GM12878 (cell line): Measurements from ENCODE around the gene KCNMB2.

Experiments
- CREB1 ChIP-seq: IDR thresholded peaks from 2 replicates; pipeline ENCODE4 v1.6.1; 2012; ENCODE audit warnings: low read depth, mild to moderate bottlenecking, inconsistent platforms
- EZH2 ChIP-seq: IDR thresholded peaks from 2 replicates; pipeline ENCODE4 v1.6.1; 2012; ENCODE audit warnings: low read depth, mild to moderate bottlenecking, control low read depth, inconsistent platforms, low read length, borderline replicate concordance; ENCODE audit not compliant: control insufficient read depth
- HDAC2 ChIP-seq: fragments of 200-600 bp; sonication (generic); IDR thresholded peaks from 2 replicates; pipeline ENCODE4 v1.6.1; 2017
- MXI1 ChIP-seq: fragments of 150-350 bp; IDR thresholded peaks from 2 replicates; pipeline ENCODE4 v1.6.1; 2011; ENCODE audit warnings: low read depth, mild to moderate bottlenecking, inconsistent platforms, low read length, improper control_type of control experiment
- POLR2A ChIP-seq: IDR thresholded peaks from 2 replicates; pipeline ENCODE4 v1.6.1; 2011; ENCODE audit warnings: low read depth, mild to moderate bottlenecking, low read length
- RAD21 ChIP-seq: IDR thresholded peaks from 2 replicates; pipeline ENCODE4 v1.6.1; 2011; ENCODE audit warnings: mild to moderate bottlenecking, low read depth, low read length, moderate library complexity; ENCODE audit not compliant: insufficient read depth
- RFX5 ChIP-seq: IDR thresholded peaks from 2 replicates; pipeline ENCODE4 v1.6.1; 2011; ENCODE audit warnings: low read depth, low read length, improper control_type of control experiment
- SIN3A ChIP-seq: IDR thresholded peaks from 2 replicates; pipeline ENCODE4 v1.6.1; 2012; ENCODE audit warnings: low read depth, low read length, improper control_type of control experiment
- SUZ12 ChIP-seq: fragments of 200-600 bp; sonication (generic); IDR thresholded peaks from one replicate; pipeline ENCODE4 v1.6.1; 2018; ENCODE audit warnings: antibody characterized with exemption, mild to moderate bottlenecking; ENCODE audit not compliant: unreplicated experiment
- ZNF24 ChIP-seq: fragments of 450-650 bp; IDR thresholded peaks from 2 replicates; pipeline ENCODE4 v1.6.1; 2017; ENCODE audit warnings: antibody characterized with exemption, mild to moderate bottlenecking
- TF ChIP-seq, protein P1 (sequence below): IDR thresholded peaks from 2 replicates; pipeline ENCODE4 v1.6.1; 2011; ENCODE audit warnings: borderline replicate concordance, low read depth, mild to moderate bottlenecking, moderate library complexity, mixed read lengths, low read length; ENCODE audit not compliant: insufficient read depth; ENCODE audit errors: extremely low read length
- TF ChIP-seq, protein P2 (sequence below): fragments of 450-650 bp; IDR thresholded peaks from 2 replicates; pipeline ENCODE4 v1.6.1; 2016; ENCODE audit warnings: mild to moderate bottlenecking
- TF ChIP-seq, protein P3 (sequence below), 3 experiments: IDR thresholded peaks in 2 of 3; conservative IDR thresholded peaks in 1 of 3; 2 replicates each; pipeline ENCODE4 v1.5.1; 2011; ENCODE audit warnings: low read depth in 3 of 3, low read length in 3 of 3, mild to moderate bottlenecking in 3 of 3, control low read depth in 2 of 3, moderate library complexity in 2 of 3, inconsistent platforms in 1 of 3, mixed read lengths in 1 of 3; ENCODE audit not compliant: control insufficient read depth in 2 of 3, insufficient read depth in 1 of 3; ENCODE audit errors: extremely low read depth in 1 of 3
- TF ChIP-seq, protein P4 (sequence below): IDR thresholded peaks from 2 replicates; pipeline ENCODE4 v1.6.1; 2012; ENCODE audit warnings: low read depth, low read length, improper control_type of control experiment

- TF ChIP-seq, protein P1, sequence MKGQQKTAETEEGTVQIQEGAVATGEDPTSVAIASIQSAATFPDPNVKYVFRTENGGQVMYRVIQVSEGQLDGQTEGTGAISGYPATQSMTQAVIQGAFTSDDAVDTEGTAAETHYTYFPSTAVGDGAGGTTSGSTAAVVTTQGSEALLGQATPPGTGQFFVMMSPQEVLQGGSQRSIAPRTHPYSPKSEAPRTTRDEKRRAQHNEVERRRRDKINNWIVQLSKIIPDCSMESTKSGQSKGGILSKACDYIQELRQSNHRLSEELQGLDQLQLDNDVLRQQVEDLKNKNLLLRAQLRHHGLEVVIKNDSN = no peak
- TF ChIP-seq HDAC2 (no peak), RFX5 (no peak), POLR2A (no peak), RAD21 (no peak), SUZ12 (no peak), SIN3A (no peak), MXI1 (no peak), CREB1 (peak; percentile 4; the same call in 1 of the 2 replicates), EZH2 (no peak), ZNF24 (peak; percentile 62; the same call in 1 of the 2 replicates)
- TF ChIP-seq, protein P2, sequence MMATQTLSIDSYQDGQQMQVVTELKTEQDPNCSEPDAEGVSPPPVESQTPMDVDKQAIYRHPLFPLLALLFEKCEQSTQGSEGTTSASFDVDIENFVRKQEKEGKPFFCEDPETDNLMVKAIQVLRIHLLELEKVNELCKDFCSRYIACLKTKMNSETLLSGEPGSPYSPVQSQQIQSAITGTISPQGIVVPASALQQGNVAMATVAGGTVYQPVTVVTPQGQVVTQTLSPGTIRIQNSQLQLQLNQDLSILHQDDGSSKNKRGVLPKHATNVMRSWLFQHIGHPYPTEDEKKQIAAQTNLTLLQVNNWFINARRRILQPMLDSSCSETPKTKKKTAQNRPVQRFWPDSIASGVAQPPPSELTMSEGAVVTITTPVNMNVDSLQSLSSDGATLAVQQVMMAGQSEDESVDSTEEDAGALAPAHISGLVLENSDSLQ = no peak
- TF ChIP-seq, protein P3, sequence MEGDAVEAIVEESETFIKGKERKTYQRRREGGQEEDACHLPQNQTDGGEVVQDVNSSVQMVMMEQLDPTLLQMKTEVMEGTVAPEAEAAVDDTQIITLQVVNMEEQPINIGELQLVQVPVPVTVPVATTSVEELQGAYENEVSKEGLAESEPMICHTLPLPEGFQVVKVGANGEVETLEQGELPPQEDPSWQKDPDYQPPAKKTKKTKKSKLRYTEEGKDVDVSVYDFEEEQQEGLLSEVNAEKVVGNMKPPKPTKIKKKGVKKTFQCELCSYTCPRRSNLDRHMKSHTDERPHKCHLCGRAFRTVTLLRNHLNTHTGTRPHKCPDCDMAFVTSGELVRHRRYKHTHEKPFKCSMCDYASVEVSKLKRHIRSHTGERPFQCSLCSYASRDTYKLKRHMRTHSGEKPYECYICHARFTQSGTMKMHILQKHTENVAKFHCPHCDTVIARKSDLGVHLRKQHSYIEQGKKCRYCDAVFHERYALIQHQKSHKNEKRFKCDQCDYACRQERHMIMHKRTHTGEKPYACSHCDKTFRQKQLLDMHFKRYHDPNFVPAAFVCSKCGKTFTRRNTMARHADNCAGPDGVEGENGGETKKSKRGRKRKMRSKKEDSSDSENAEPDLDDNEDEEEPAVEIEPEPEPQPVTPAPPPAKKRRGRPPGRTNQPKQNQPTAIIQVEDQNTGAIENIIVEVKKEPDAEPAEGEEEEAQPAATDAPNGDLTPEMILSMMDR (IDR thresholded peaks at IDR 0.05 in 2 of 3, conservative IDR thresholded peaks at IDR 0.05 in 1 of 3; ENCODE audit: control insufficient read depth in 2 of 3, extremely low read depth in 1 of 3, insufficient read depth in 1 of 3, low read depth in 3 of 3, low read length in 3 of 3) = no peak
- TF ChIP-seq, protein P4, sequence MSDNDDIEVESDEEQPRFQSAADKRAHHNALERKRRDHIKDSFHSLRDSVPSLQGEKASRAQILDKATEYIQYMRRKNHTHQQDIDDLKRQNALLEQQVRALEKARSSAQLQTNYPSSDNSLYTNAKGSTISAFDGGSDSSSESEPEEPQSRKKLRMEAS = no peak
Measured at GRCh38 chr3:178532476-178532875, 3.8 kb upstream of the KCNMB2 start.
